A673 (cell line): ENCODE measurements around the gene FAM180A.

ENCODE experiments used
- EZH2 ChIP-seq: fragments of 200-600 bp; sonication (generic); IDR thresholded peaks from 2 replicates; pipeline ENCODE4 v1.6.1; 2017; ENCODE audit warnings: borderline replicate concordance, low read depth, mild to moderate bottlenecking, mixed read lengths, antibody characterized with exemption, low read length; ENCODE audit not compliant: poor library complexity, severe bottlenecking
- TF ChIP-seq, protein P1 (sequence below): fragments of 300-800, 200-600 bp; sonication (generic); conservative IDR thresholded peaks from 2 replicates; pipeline ENCODE4 v1.5.1; 2017; ENCODE audit warnings: low read depth, mild to moderate bottlenecking, antibody characterized with exemption, low read length, moderate library complexity, mixed read lengths

DNA sequence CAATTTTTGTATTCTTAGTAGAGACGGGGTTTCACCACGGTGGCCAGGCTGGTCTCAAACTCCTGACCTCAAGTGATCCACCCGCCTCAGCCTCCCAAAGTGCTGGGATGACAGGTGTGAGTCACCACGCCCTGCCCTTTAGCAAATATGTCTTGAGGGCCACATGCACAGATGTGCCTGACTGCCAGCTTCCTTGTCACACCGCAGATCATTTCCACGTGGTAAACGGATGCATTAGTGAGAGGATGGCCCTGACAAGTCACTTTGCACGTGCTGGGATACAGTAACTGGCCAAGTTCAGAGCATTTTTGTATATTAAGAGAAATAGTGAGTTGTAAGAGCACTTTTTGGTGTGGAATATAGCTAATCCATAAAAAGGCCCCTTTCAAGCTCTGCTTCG is 44.3 kb upstream of the FAM180A start:
- TF ChIP-seq, protein P1, sequence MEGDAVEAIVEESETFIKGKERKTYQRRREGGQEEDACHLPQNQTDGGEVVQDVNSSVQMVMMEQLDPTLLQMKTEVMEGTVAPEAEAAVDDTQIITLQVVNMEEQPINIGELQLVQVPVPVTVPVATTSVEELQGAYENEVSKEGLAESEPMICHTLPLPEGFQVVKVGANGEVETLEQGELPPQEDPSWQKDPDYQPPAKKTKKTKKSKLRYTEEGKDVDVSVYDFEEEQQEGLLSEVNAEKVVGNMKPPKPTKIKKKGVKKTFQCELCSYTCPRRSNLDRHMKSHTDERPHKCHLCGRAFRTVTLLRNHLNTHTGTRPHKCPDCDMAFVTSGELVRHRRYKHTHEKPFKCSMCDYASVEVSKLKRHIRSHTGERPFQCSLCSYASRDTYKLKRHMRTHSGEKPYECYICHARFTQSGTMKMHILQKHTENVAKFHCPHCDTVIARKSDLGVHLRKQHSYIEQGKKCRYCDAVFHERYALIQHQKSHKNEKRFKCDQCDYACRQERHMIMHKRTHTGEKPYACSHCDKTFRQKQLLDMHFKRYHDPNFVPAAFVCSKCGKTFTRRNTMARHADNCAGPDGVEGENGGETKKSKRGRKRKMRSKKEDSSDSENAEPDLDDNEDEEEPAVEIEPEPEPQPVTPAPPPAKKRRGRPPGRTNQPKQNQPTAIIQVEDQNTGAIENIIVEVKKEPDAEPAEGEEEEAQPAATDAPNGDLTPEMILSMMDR, result no peak
- no peak for TF ChIP-seq EZH2
